ENCODE measurements around the gene OSBPL8. TPM values are rescaled to one million over a fixed set of nuclear protein-coding genes. Genes with fewer than 3 reads are reported as not detected.
A peak's percentile ranks its signal among the peaks of the same experiment; 100 is the strongest.

OSBPL8 gene
- total RNA-seq, 2 donors from 2014 or later = 23.1 to 41.2 TPM

GRCh38 chr12:76495556-76495955 lies 64.0 kb downstream of the OSBPL8 start:
- intact Hi-C loops (cut with DNase I) = no loop called here
- Histone ChIP-seq H3K4me1 (no peaks in the 10 kb centered on the region), H3K4me3 (no peak overlapping the region), H3K27me3 (no peaks in the 10 kb centered on the region), H3K36me3 (replicated peaks in 1 of 2; ENCODE audit: insufficient read depth in 1 of 2, low read depth in 2 of 2) (no peaks in the 10 kb centered on the region), H3K9me3 (no peaks in the 10 kb centered on the region), H3K27ac (no peak overlapping the region)
- DNase-seq (no peak), ATAC-seq (no peak)
- 73 to 77% methylated on average over 1 of the region's 1 CpG for WGBS, 2 donors
- TF ChIP-seq POLR2A (IDR thresholded peaks at IDR 0.05) (no peak), CTCF (IDR thresholded peaks at IDR 0.05) (no peak)

GRCh38 chr12:76491292-76491691 lies 68.3 kb downstream of the OSBPL8 start:
- WGBS, 2 donors = 87 to 97% methylated on average over 1 of the region's 1 CpG
- TF ChIP-seq POLR2A (IDR thresholded peaks at IDR 0.05) (no peak), CTCF (IDR thresholded peaks at IDR 0.05) (no peak)

GRCh38 chr12:76490763-76491162 lies 68.8 kb downstream of the OSBPL8 start:
- no peaks in the 10 kb centered on the region for H3K36me3 ChIP-seq (replicated peaks in 1 of 2; ENCODE audit: insufficient read depth in 1 of 2, low read depth in 2 of 2)
- intact Hi-C loops (cut with DNase I) = no loop called here
- TF ChIP-seq CTCF (IDR thresholded peaks at IDR 0.05) (no peak), POLR2A (IDR thresholded peaks at IDR 0.05) (no peak)
- H3K27ac ChIP-seq = no peak overlapping the region
- no peak for DNase-seq
- no peaks in the 10 kb centered on the region for H3K4me1 ChIP-seq
- ATAC-seq = no peak
- H3K27me3 ChIP-seq = no peaks in the 10 kb centered on the region
- no peaks in the 10 kb centered on the region for H3K9me3 ChIP-seq
- H3K4me3 ChIP-seq = no peak overlapping the region
- WGBS, 2 donors = 94 to 100% methylated on average over 4 of the region's 4 CpGs

More at GRCh38 chr12:76491292-76491691, 68.3 kb downstream of the OSBPL8 start:
- H3K9me3 ChIP-seq = no peaks in the 10 kb centered on the region
- H3K36me3 ChIP-seq (replicated peaks in 1 of 2; ENCODE audit: insufficient read depth in 1 of 2, low read depth in 2 of 2) = no peaks in the 10 kb centered on the region
- no peak overlapping the region for H3K4me3 ChIP-seq
- no peaks in the 10 kb centered on the region for H3K4me1 ChIP-seq
- ATAC-seq (no peak), DNase-seq (no peak)
- H3K27me3 ChIP-seq = no peaks in the 10 kb centered on the region
- H3K27ac ChIP-seq = no peak overlapping the region
- intact Hi-C loops (cut with DNase I) = no loop called here

- 96 to 99% methylated on average over 3 of the region's 3 CpGs for WGBS, 2 donors
- no peaks in the 10 kb centered on the region for H3K4me1 ChIP-seq
- no peaks in the 10 kb centered on the region for H3K36me3 ChIP-seq (replicated peaks in 1 of 2; ENCODE audit: insufficient read depth in 1 of 2, low read depth in 2 of 2)
- H3K27ac ChIP-seq = no peak overlapping the region
- ATAC-seq (no peak), DNase-seq (no peak)
- H3K9me3 ChIP-seq = no peaks in the 10 kb centered on the region
- TF ChIP-seq CTCF (IDR thresholded peaks at IDR 0.05) (no peak), POLR2A (IDR thresholded peaks at IDR 0.05) (no peak)
- H3K4me3 ChIP-seq = no peak overlapping the region
- no peaks in the 10 kb centered on the region for H3K27me3 ChIP-seq
- intact Hi-C loops (cut with DNase I) = no loop called here
These were observed 69.8 kb downstream of the OSBPL8 start for GRCh38 chr12:76489737-76490136.

GRCh38 chr12:76486011-76486410 lies 73.6 kb downstream of the OSBPL8 start:
- DNase-seq (no peak), ATAC-seq (no peak)
- Histone ChIP-seq H3K36me3 (replicated peaks in 1 of 2; ENCODE audit: insufficient read depth in 1 of 2, low read depth in 2 of 2) (no peaks in the 10 kb centered on the region), H3K27me3 (no peaks in the 10 kb centered on the region), H3K4me3 (no peak overlapping the region), H3K9me3 (no peaks in the 10 kb centered on the region), H3K4me1 (no peaks in the 10 kb centered on the region), H3K27ac (peak overlapping the region in 1 of 4 donors; percentile 12)
- intact Hi-C loops (cut with DNase I) = no loop called here
- no peak for TF ChIP-seq CTCF (IDR thresholded peaks at IDR 0.05)
- no peak for TF ChIP-seq POLR2A (IDR thresholded peaks at IDR 0.05)
- WGBS, 2 donors = 39 to 49% methylated on average over 2 of the region's 2 CpGs

All from body of pancreas (tissue), 4 donors.